ENCODE data around the gene TM9SF1. TPM values are rescaled to one million over a fixed set of nuclear protein-coding genes. Genes with fewer than 3 reads are reported as not detected.

Gene TM9SF1
- total RNA-seq, 1 experiment from 2014 or later, result 68.0 TPM

- DNase-seq, result no peak
- BruUV-seq (replicated peaks), result no TSS peak
- TF ChIP-seq, protein P1, sequence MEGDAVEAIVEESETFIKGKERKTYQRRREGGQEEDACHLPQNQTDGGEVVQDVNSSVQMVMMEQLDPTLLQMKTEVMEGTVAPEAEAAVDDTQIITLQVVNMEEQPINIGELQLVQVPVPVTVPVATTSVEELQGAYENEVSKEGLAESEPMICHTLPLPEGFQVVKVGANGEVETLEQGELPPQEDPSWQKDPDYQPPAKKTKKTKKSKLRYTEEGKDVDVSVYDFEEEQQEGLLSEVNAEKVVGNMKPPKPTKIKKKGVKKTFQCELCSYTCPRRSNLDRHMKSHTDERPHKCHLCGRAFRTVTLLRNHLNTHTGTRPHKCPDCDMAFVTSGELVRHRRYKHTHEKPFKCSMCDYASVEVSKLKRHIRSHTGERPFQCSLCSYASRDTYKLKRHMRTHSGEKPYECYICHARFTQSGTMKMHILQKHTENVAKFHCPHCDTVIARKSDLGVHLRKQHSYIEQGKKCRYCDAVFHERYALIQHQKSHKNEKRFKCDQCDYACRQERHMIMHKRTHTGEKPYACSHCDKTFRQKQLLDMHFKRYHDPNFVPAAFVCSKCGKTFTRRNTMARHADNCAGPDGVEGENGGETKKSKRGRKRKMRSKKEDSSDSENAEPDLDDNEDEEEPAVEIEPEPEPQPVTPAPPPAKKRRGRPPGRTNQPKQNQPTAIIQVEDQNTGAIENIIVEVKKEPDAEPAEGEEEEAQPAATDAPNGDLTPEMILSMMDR (IDR thresholded peaks at IDR 0.05; ENCODE audit: unreplicated experiment), result no peak
- H3K9me3 Mint-ChIP-seq (ENCODE audit: low read depth, unreplicated experiment), result no peaks in the 10 kb centered on the region
- CTCF ChIA-PET, result no interaction called here
- H3K36me3 Mint-ChIP-seq (ENCODE audit: insufficient read depth, unreplicated experiment), result peaks cover 65% of the 10 kb centered on the region
- H3K27ac Mint-ChIP-seq (ENCODE audit: unreplicated experiment), result peak overlapping the region; percentile 76
- H3K4me3 Mint-ChIP-seq (ENCODE audit: low read depth, unreplicated experiment), result peak overlapping the region; percentile 88
- peaks cover 26% of the 10 kb centered on the region for H3K4me1 Mint-ChIP-seq (ENCODE audit: low read depth, unreplicated experiment)
- no peaks in the 10 kb centered on the region for H3K27me3 Mint-ChIP-seq (ENCODE audit: unreplicated experiment)
- intact Hi-C loops (cut with micrococcal nuclease; ENCODE audit: unreplicated experiment), result no loop called here
These were observed 6.2 kb downstream of the TM9SF1 start for GRCh38 chr14:24189059-24189375.

GRCh38 chr14:24188251-24189058 is 6.8 kb downstream of the TM9SF1 start, which contains the start of gene IPO4:
Gene IPO4 (minus strand): TSS chr14:24188816. CDS start chr14:24188787, 29 bp downstream.
- intact Hi-C loops (cut with micrococcal nuclease; ENCODE audit: unreplicated experiment), result no loop called here
- no peaks in the 10 kb centered on the region for H3K9me3 Mint-ChIP-seq (ENCODE audit: low read depth, unreplicated experiment)
- CTCF ChIA-PET, result interaction anchor here (0.6 to 0.7 kb wide), 2 partner anchors 62 to 153 kb away, joined by 3 to 5 read pairs; no protein-coding TSS in a partner anchor
- peak within 1 kb of the TSS; percentile 88 for H3K4me3 Mint-ChIP-seq (ENCODE audit: low read depth, unreplicated experiment)
- TF ChIP-seq, protein P1 (IDR thresholded peaks at IDR 0.05; ENCODE audit: unreplicated experiment), result no peak
- H3K27ac Mint-ChIP-seq (ENCODE audit: unreplicated experiment), result peak within 1 kb of the TSS; percentile 76
- H3K27me3 Mint-ChIP-seq (ENCODE audit: unreplicated experiment), result no peaks in the 10 kb centered on the region
- DNase-seq, result peak; percentile 96
- H3K4me1 Mint-ChIP-seq (ENCODE audit: low read depth, unreplicated experiment), result peaks cover 22% of the 10 kb centered on the region
- TSS peak; percentile 61 for BruUV-seq (replicated peaks)
- H3K36me3 Mint-ChIP-seq (ENCODE audit: insufficient read depth, unreplicated experiment), result peaks cover 67% of the 10 kb centered on the region

DNA sequence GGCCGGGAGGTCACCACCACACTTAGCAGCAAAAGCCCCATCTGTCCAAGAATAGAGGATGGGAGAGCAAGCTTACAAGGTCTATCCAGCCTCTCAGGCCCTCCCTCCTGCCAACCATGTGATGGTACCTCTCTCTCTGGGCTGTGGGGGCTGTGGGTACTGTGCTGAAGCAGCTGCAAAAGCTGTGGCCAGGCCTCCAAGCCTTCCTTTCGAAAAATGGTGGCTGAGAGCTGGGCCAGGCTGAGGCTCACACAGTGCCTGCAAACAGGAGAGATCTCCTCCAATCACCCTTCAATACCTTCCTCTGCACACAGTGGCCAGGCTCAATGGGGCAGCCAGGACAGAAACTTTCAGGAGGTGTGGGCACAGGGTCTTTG is 7.7 kb downstream of the TM9SF1 start:
- CTCF ChIA-PET, result no interaction called here
- intact Hi-C loops (cut with micrococcal nuclease; ENCODE audit: unreplicated experiment), result no loop called here
- no peaks in the 10 kb centered on the region for H3K27me3 Mint-ChIP-seq (ENCODE audit: unreplicated experiment)
- H3K4me3 Mint-ChIP-seq (ENCODE audit: low read depth, unreplicated experiment), result peak overlapping the region; percentile 88
- BruUV-seq (replicated peaks), result no TSS peak
- H3K9me3 Mint-ChIP-seq (ENCODE audit: low read depth, unreplicated experiment), result no peaks in the 10 kb centered on the region
- H3K4me1 Mint-ChIP-seq (ENCODE audit: low read depth, unreplicated experiment), result peaks cover 22% of the 10 kb centered on the region
- DNase-seq, result no peak
- H3K36me3 Mint-ChIP-seq (ENCODE audit: insufficient read depth, unreplicated experiment), result peaks cover 71% of the 10 kb centered on the region
- peak overlapping the region; percentile 76 for H3K27ac Mint-ChIP-seq (ENCODE audit: unreplicated experiment)
- TF ChIP-seq, protein P1 (IDR thresholded peaks at IDR 0.05; ENCODE audit: unreplicated experiment), result no peak

GRCh38 chr14:24186831-24187538 is 8.3 kb downstream of the TM9SF1 start:
- intact Hi-C loops (cut with micrococcal nuclease; ENCODE audit: unreplicated experiment), result no loop called here
- Mint-ChIP-seq H3K36me3 (ENCODE audit: insufficient read depth, unreplicated experiment) (peaks cover 70% of the 10 kb centered on the region), H3K4me1 (ENCODE audit: low read depth, unreplicated experiment) (peaks cover 22% of the 10 kb centered on the region), H3K27ac (ENCODE audit: unreplicated experiment) (peak overlapping the region; percentile 45), H3K4me3 (ENCODE audit: low read depth, unreplicated experiment) (peak overlapping the region; percentile 88), H3K27me3 (ENCODE audit: unreplicated experiment) (no peaks in the 10 kb centered on the region), H3K9me3 (ENCODE audit: low read depth, unreplicated experiment) (no peaks in the 10 kb centered on the region)
- no TSS peak for BruUV-seq (replicated peaks)
- no peak for DNase-seq
- TF ChIP-seq, protein P1 (IDR thresholded peaks at IDR 0.05; ENCODE audit: unreplicated experiment), result no peak
- CTCF ChIA-PET, result interaction anchor here (0.8 kb wide), 1 partner anchor 47 kb away, joined by 4 read pairs; no protein-coding TSS in a partner anchor
